LNCaP clone FGC (cell line): ENCODE data around the gene ZNF592.

ENCODE experiments used
- DNase-seq: peaks from one replicate; pipeline ENCODE4 v3.0.0-alpha.2; 2011; ENCODE audit warnings: low read depth
- H3K4me3 ChIP-seq: 2 replicates; pipeline ENCODE4 v1.5.1; 2011; ENCODE audit warnings: mild to moderate bottlenecking, low read depth, low read length, control low read depth
- TF ChIP-seq, protein P1 (sequence below): IDR thresholded peaks from 2 replicates; pipeline ENCODE4 v1.5.1; 2012; ENCODE audit warnings: mild to moderate bottlenecking; ENCODE audit not compliant: control insufficient read depth, insufficient read depth; ENCODE audit errors: extremely low read depth

The ZNF592 gene

DNA sequence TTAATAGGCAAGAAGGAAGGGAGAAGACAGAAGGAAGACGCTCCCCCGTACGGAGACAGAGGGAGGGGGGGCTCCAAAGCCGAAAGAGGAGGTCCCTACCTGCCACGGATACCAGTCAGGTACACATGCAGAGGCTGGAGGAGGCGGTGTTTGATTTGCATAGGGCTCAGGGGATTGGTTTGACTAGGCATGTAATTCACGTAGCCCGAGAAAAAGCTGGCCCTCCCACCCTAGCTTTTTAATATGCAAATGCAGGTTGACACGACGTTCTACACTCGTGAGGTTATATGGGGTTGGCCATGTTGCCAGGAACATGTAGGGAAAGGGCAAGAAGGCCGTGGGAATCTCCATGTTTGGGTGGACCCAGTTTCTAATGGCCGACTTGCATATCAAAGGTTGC lies 29.8 kb downstream of the ZNF592 start:
- H3K4me3 ChIP-seq: no peak overlapping the region
- no peak for DNase-seq
- TF ChIP-seq, protein P1, sequence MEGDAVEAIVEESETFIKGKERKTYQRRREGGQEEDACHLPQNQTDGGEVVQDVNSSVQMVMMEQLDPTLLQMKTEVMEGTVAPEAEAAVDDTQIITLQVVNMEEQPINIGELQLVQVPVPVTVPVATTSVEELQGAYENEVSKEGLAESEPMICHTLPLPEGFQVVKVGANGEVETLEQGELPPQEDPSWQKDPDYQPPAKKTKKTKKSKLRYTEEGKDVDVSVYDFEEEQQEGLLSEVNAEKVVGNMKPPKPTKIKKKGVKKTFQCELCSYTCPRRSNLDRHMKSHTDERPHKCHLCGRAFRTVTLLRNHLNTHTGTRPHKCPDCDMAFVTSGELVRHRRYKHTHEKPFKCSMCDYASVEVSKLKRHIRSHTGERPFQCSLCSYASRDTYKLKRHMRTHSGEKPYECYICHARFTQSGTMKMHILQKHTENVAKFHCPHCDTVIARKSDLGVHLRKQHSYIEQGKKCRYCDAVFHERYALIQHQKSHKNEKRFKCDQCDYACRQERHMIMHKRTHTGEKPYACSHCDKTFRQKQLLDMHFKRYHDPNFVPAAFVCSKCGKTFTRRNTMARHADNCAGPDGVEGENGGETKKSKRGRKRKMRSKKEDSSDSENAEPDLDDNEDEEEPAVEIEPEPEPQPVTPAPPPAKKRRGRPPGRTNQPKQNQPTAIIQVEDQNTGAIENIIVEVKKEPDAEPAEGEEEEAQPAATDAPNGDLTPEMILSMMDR: no peak

DNA sequence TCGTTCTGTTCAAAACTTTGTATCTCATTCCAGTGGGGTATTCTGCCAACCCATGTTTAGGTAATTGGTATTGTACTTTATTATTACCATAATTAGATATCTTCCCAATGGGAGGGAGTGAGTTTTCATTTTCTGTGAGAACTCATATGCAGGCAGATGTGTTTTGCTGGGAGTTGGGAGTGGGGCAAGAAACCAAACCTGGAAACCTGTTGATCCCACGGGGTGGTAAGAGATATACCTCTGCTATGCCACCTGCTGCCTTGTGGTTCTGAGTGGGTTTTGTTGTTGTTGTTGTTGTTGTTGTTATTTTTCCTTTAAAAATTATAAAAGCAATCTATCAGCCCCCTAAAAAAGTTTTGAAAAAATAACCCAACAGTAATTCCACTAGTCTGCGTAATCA lies 32.1 kb downstream of the ZNF592 start:
- H3K4me3 ChIP-seq: no peak overlapping the region
- DNase-seq: no peak
- TF ChIP-seq, protein P1: no peak

DNA sequence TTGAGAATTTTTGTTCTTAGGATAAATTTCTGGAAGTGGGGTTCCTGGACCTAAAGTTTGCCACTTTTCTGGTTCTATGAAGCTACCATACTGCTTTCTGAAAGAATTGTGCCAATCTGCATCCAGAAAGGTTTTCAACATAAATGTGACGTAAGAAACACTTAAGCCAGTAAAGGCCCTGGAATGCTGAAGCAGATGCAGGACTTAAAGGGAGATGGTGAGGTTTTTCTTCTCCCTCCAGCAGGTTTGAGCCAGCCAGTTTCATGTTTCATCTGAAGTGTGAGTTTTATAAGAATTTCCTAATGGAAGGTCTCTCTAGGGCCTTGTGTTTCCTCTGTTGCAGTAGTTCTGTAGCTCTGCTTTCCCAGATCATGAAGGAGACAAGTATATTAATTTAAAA lies 33.1 kb downstream of the ZNF592 start:
- TF ChIP-seq, protein P1: no peak
- H3K4me3 ChIP-seq: no peak overlapping the region
- no peak for DNase-seq

DNA sequence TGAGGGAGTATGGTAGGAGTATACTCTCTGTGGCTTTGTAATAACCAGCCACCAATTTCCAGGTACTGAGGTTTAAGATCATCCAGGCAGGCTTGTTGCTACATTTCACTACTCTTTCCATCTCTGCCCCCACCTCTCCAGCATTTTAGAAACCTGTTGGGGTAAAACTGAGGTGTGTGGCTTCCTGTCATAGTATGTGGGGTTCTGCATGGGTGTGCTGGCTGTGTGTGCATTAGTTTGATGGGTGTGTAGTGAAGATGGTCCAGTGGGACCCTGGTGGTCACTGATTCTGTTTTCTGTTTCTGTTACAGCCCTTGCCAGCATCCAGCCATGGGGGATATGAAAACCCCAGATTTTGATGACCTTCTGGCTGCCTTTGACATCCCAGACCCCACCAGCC lies 34.0 kb downstream of the ZNF592 start:
- DNase-seq: no peak
- TF ChIP-seq, protein P1: no peak
- H3K4me3 ChIP-seq: no peak overlapping the region

DNA sequence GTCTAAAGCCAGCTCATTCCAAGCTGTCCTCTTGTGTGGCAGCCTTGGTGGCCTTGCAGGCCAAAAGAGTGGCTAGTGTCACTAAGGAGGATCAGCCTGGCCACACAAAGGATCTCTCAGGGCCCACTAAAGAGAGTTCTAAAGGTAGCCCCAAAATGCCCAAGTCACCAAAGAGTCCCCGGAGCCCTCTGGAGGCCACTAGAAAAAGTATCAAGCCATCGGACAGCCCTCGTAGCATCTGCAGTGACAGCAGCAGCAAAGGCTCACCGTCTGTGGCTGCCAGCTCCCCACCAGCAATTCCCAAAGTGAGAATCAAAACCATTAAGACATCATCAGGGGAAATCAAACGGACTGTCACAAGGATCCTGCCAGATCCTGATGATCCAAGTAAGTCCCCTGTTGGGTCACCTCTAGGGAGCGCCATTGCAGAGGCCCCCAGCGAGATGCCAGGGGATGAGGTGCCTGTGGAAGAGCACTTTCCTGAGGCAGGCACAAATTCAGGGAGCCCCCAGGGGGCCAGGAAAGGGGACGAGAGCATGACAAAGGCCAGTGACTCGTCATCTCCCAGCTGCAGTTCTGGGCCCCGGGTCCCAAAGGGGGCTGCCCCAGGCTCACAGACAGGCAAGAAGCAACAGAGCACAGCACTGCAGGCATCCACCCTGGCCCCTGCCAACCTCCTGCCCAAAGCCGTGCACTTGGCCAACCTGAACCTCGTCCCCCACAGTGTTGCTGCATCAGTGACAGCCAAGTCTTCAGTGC lies 35.3 kb downstream of the ZNF592 start:
- TF ChIP-seq, protein P1: no peak
- no peak overlapping the region for H3K4me3 ChIP-seq
- no peak for DNase-seq

DNA sequence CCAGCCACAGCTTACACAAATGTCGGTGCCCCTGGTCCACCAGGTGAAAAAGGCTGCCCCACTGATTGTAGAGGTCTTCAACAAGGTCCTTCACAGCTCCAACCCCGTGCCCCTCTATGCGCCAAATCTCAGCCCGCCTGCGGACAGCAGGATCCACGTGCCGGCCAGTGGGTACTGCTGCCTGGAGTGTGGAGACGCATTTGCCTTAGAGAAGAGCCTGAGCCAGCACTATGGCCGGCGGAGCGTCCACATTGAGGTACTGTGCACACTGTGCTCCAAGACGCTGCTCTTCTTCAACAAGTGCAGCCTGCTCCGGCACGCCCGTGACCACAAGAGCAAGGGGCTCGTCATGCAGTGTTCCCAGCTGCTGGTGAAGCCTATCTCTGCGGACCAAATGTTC lies 35.9 kb downstream of the ZNF592 start:
- H3K4me3 ChIP-seq: no peak overlapping the region
- DNase-seq: no peak
- TF ChIP-seq, protein P1: no peak

DNA sequence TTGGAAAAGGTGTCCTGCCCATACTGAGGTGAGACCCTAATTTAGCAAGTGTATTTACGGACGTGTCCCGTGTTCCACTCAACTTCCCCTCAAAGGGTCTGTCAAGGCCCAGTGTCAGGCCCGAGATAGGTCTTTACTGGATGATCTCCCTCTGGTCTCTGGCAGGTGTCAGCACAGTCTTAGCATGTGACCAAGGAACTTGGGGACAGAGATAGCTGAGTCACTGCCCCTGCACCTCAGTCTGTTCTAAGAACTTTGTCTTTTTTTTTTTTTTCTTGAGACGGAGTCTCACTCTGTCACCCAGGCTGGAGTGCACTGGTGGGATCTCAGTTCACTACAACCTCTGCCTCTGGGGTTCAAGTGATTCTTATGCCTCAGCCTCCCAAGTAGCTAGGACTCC lies 36.7 kb downstream of the ZNF592 start:
- no peak overlapping the region for H3K4me3 ChIP-seq
- TF ChIP-seq, protein P1: no peak
- DNase-seq: no peak
